ENCODE measurements around the gene NOX3. TPM values are rescaled to one million over a fixed set of nuclear protein-coding genes. Genes with fewer than 3 reads are reported as not detected.
"Not testable (repeated sequence)": the region's sequence is repeated elsewhere in the genome, so short reads cannot be mapped to it uniquely, and the experiment has no call there.

NOX3 gene
- total RNA-seq, 6 donors from 2014 or later: not detected

DNA sequence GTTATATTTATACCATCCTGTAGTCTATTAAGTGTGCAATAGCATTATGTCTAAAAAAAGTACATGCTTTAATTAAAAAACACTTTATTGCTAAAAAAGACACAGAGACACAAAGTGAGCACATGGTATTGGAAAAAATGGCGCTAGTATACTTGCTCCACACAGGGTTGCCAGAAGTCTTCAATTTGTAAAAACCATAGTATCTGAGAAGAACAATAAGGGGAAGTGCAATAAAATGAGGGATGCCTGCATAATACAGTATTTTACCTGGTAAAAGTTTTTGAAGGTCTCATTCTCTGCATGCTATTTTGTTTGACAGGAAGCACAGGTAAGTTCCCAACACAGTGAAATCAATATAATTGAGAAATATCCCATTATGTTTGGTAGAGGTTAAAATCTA, 1.6 kb downstream of the NOX3 start:
- Histone ChIP-seq H3K4me1 (peaks cover 0 to 11% (median 2%) of the 10 kb centered on the region in 4 donors), H3K27me3 (no peaks in the 10 kb centered on the region), H3K4me3 (no peak overlapping the region), H3K36me3 (no peaks in the 10 kb centered on the region), H3K27ac (no peak overlapping the region), H3K9me3 (no peaks in the 10 kb centered on the region)
- no peak for TF ChIP-seq POLR2A (IDR thresholded peaks at IDR 0.05)
- TF ChIP-seq, protein P1, sequence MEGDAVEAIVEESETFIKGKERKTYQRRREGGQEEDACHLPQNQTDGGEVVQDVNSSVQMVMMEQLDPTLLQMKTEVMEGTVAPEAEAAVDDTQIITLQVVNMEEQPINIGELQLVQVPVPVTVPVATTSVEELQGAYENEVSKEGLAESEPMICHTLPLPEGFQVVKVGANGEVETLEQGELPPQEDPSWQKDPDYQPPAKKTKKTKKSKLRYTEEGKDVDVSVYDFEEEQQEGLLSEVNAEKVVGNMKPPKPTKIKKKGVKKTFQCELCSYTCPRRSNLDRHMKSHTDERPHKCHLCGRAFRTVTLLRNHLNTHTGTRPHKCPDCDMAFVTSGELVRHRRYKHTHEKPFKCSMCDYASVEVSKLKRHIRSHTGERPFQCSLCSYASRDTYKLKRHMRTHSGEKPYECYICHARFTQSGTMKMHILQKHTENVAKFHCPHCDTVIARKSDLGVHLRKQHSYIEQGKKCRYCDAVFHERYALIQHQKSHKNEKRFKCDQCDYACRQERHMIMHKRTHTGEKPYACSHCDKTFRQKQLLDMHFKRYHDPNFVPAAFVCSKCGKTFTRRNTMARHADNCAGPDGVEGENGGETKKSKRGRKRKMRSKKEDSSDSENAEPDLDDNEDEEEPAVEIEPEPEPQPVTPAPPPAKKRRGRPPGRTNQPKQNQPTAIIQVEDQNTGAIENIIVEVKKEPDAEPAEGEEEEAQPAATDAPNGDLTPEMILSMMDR (IDR thresholded peaks at IDR 0.05): no peak
- no peak for TF ChIP-seq POLR2AphosphoS5 (IDR thresholded peaks at IDR 0.05)
- no peak for TF ChIP-seq EP300 (IDR thresholded peaks at IDR 0.05)
- no peak for ATAC-seq (ENCODE audit: low FRiP score in 2 of 2)
- 68 to 79% methylated on average over 1 of the region's 1 CpG for WGBS, 2 donors
- no peak for DNase-seq

DNA sequence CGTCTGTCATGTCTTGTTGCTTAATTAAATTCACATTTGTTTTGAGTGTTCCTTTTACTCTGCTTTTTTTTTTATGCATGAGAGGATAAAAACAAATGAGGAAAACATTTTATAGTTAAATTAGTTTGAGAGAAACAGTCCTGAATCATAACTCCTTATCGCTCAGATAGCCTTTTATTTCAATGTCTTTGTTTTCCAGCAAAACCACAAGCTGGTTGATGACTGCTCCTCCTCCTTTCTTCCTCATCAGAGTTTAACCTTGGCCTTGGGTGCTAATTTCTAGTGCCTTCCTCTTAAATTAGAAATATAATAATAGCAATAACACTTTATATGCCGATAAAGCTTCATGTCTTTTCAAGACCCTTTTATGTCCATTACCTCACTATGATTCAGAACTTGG, 3.1 kb downstream of the NOX3 start:
- Histone ChIP-seq H3K27ac (no peak overlapping the region), H3K4me3 (no peak overlapping the region), H3K4me1 (peaks cover 0 to 15% (median 4%) of the 10 kb centered on the region in 4 donors), H3K27me3 (no peaks in the 10 kb centered on the region), H3K36me3 (no peaks in the 10 kb centered on the region), H3K9me3 (no peaks in the 10 kb centered on the region)
- DNase-seq (no peak), ATAC-seq (ENCODE audit: low FRiP score in 2 of 2) (no peak)
- TF ChIP-seq EP300 (IDR thresholded peaks at IDR 0.05): no peak
- TF ChIP-seq, protein P1 (IDR thresholded peaks at IDR 0.05): no peak
- TF ChIP-seq POLR2AphosphoS5 (IDR thresholded peaks at IDR 0.05): no peak
- no peak for TF ChIP-seq POLR2A (IDR thresholded peaks at IDR 0.05)
- WGBS, 2 donors: 94 to 96% methylated on average over 3 of the region's 3 CpGs

DNA sequence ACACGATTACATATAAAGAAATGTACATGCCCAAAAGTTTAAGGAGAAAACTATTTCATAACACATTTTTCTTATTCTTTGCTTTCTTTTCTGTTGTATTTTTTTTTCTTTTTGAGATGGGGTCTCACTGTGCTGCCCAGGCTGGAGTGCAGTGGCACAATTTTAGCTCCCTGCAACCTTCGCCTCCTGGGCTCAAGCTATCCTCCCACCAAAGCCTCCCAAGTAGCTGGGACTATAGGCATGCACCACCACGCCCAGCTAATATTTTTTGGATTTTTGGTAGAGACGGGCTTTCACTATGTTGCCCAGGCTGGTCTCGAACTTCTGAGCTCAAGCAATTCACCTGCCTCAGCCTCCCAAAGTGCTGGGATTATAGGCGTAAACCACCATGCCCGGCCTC, 4.1 kb downstream of the NOX3 start:
- not testable (repeated sequence) for DNase-seq; H3K27me3 ChIP-seq; H3K36me3 ChIP-seq; H3K9me3 ChIP-seq; ATAC-seq (ENCODE audit: low FRiP score in 2 of 2); H3K27ac ChIP-seq; H3K4me3 ChIP-seq
- WGBS, 2 donors: 78 to 83% methylated on average over 7 of the region's 7 CpGs
- H3K4me1 ChIP-seq: peaks cover 0 to 15% (median 4%) of the 10 kb centered on the region in 4 donors

DNA sequence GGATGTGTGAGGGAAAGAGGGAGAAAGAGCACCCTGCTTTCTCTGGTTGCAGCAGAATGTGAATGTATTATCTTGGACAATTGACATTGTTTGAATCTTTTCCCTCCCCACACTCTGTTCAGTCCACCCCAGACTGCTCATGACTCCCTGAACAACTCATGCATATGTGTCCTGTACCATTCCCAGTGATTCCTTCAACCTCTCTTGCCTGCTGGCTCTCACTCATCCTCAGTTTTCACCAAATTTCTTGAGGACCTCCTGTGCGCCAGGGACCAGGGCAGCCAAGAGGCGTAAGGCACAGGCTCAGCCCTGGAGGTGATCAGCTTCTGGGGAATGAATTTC, 5.4 kb downstream of the NOX3 start:
- WGBS, 2 donors: 98 to 100% methylated on average over 2 of the region's 2 CpGs
- H3K27me3 ChIP-seq: no peaks in the 10 kb centered on the region
- no peaks in the 10 kb centered on the region for H3K36me3 ChIP-seq
- TF ChIP-seq POLR2AphosphoS5 (IDR thresholded peaks at IDR 0.05) (no peak), POLR2A (IDR thresholded peaks at IDR 0.05) (no peak)
- H3K27ac ChIP-seq: no peak overlapping the region
- no peak overlapping the region for H3K4me3 ChIP-seq
- peaks cover 0 to 15% (median 4%) of the 10 kb centered on the region in 4 donors for H3K4me1 ChIP-seq
- ATAC-seq (ENCODE audit: low FRiP score in 2 of 2) (no peak), DNase-seq (no peak)
- no peaks in the 10 kb centered on the region for H3K9me3 ChIP-seq

DNA sequence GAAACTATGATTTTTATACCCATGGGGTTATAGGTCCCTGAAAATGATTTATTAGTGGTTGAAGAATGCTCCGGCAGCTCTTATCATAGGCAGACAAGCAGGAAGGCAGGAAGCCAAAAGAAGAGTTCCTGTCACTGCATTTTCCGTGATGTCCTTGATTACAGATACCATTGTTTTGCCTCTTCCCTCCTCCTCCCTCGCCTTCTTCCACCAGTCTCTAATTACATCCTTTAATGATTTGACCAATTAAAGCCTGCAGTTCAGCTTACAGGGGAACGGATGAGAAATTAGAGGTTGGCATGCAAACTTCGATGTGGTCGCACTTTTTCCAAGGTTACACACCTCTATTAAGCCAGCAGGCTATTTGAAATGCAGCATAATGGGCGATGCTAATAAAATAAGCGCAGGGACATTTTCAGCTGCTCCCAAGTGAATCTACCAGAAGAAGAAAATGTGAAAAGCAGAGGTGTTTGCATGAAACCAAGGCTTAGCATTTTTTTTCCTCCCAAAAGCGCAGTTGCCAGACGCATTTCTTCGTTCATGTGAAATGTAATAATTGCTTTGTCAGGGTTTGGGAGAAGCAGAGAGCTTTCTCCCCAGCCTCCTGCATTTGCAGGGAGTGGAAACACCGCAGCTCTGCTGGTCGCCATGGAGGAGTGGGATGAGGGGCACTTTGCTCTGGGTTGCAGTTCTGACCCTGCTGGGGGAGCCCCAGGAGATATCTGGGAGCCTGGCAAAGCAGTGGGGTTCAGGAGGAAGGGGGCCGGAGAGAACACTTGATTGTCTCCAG, 6.0 kb downstream of the NOX3 start:
- Histone ChIP-seq H3K4me3 (no peak overlapping the region), H3K9me3 (no peaks in the 10 kb centered on the region), H3K4me1 (peaks cover 0 to 15% (median 4%) of the 10 kb centered on the region in 4 donors), H3K27me3 (no peaks in the 10 kb centered on the region), H3K36me3 (no peaks in the 10 kb centered on the region), H3K27ac (no peak overlapping the region)
- no peak for ATAC-seq (ENCODE audit: low FRiP score in 2 of 2)
- TF ChIP-seq, protein P1 (IDR thresholded peaks at IDR 0.05): no peak
- TF ChIP-seq POLR2AphosphoS5 (IDR thresholded peaks at IDR 0.05): no peak
- no peak for TF ChIP-seq POLR2A (IDR thresholded peaks at IDR 0.05)
- TF ChIP-seq EP300 (IDR thresholded peaks at IDR 0.05): no peak
- no peak for DNase-seq
- WGBS, 2 donors: 56 to 67% methylated on average over 14 of the region's 14 CpGs

Data from upper lobe of left lung (tissue), 6 donors.